Measurements from ENCODE around the gene NAMPT. TPM values are rescaled to one million over a fixed set of nuclear protein-coding genes. Genes with fewer than 3 reads are reported as not detected.

NAMPT gene
- polyA plus RNA-seq, 3 donors, result 71.3 to 358 (median 133) TPM

DNA sequence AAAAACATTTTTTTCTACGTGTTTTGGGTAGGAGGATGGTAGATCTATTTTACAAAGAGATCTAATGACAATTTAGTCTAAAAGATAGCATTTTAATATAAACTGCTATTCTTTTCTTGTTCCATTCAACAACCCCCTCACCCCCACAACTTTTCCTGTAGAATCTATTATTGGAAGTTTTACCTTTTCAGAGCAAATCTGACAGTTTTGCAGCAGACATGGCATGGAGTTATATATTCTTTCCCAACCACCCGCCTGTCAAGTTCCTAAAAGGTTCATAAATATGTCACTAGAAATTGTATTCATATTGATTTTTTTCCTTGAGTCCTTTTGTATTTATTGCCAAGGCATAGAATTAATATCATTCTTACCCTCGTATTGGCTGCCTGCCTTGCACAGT lies 21.5 kb upstream of the NAMPT start:
- H3K36me3 Mint-ChIP-seq, result no peaks in the 10 kb centered on the region
- H3K27me3 Mint-ChIP-seq (ENCODE audit: low read depth in 3 of 3), result peaks cover 1 to 9% (median 3%) of the 10 kb centered on the region in 3 donors
- Histone ChIP-seq H3K4me3 (replicated peaks in 1 of 3; ENCODE audit: low read depth in 2 of 3, low read length in 3 of 3) (no peak overlapping the region), H3K79me2 (ENCODE audit: insufficient read depth, low read length) (no peaks in the 10 kb centered on the region), H3K36me3 (replicated peaks in 1 of 2; ENCODE audit: control insufficient read depth in 1 of 2, insufficient read depth in 2 of 2, low read length in 2 of 2) (no peaks in the 10 kb centered on the region), H4K20me1 (ENCODE audit: insufficient read depth, low read length) (no peaks in the 10 kb centered on the region), H2AFZ (ENCODE audit: insufficient read depth, low read depth, low read length, poor library complexity, severe bottlenecking) (no peak overlapping the region), H3K27me3 (ENCODE audit: control insufficient read depth in 2 of 2, insufficient read depth in 2 of 2, low read length in 2 of 2) (no peaks in the 10 kb centered on the region), H3K9ac (ENCODE audit: insufficient read depth, low read length, poor library complexity, severe bottlenecking) (no peak overlapping the region), H3K4me1 (ENCODE audit: control insufficient read depth in 1 of 2, insufficient read depth in 2 of 2, low read length in 2 of 2) (peaks cover 5% of the 10 kb centered on the region in 2 donors), H3K27ac (ENCODE audit: low read depth in 1 of 2, low read length in 2 of 2) (no peak overlapping the region), H3K9me3 (replicated peaks in 1 of 2; ENCODE audit: control insufficient read depth in 1 of 2, insufficient read depth in 1 of 2, low read length in 2 of 2) (peaks cover 0 to 16% of the 10 kb centered on the region in 2 donors), H3K4me2 (replicated peaks; ENCODE audit: extremely low read depth, low read length, poor library complexity, severe bottlenecking) (no peak overlapping the region)
- no peak overlapping the region for H3K4me3 Mint-ChIP-seq
- intact Hi-C loops (cut with micrococcal nuclease), result loop anchor here in 1 of 2 donors (5.0 kb wide), 1 partner anchor 36 kb away; no protein-coding TSS in a partner anchor
- WGBS (ENCODE audit: insufficient coverage), result no CpG with 5 or more reads among the region's 3 CpGs
- peaks cover 16 to 35% (median 19%) of the 10 kb centered on the region in 7 donors for H3K9me3 Mint-ChIP-seq
- peaks cover 13% of the 10 kb centered on the region for H3K4me1 Mint-ChIP-seq
- TF ChIP-seq, protein P1, sequence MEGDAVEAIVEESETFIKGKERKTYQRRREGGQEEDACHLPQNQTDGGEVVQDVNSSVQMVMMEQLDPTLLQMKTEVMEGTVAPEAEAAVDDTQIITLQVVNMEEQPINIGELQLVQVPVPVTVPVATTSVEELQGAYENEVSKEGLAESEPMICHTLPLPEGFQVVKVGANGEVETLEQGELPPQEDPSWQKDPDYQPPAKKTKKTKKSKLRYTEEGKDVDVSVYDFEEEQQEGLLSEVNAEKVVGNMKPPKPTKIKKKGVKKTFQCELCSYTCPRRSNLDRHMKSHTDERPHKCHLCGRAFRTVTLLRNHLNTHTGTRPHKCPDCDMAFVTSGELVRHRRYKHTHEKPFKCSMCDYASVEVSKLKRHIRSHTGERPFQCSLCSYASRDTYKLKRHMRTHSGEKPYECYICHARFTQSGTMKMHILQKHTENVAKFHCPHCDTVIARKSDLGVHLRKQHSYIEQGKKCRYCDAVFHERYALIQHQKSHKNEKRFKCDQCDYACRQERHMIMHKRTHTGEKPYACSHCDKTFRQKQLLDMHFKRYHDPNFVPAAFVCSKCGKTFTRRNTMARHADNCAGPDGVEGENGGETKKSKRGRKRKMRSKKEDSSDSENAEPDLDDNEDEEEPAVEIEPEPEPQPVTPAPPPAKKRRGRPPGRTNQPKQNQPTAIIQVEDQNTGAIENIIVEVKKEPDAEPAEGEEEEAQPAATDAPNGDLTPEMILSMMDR (IDR thresholded peaks at IDR 0.05), result no peak
- DNase-seq, result no peak
- no peak overlapping the region for H3K27ac Mint-ChIP-seq

GRCh38 chr7:106305732-106306131 lies 20.9 kb upstream of the NAMPT start:
- intact Hi-C loops (cut with micrococcal nuclease), result loop anchor here in 1 of 2 donors (5.0 kb wide), 1 partner anchor 37 kb away; no protein-coding TSS in a partner anchor
- no peak overlapping the region for H3K4me2 ChIP-seq (replicated peaks; ENCODE audit: extremely low read depth, low read length, poor library complexity, severe bottlenecking)
- H3K36me3 ChIP-seq (replicated peaks in 1 of 2; ENCODE audit: control insufficient read depth in 1 of 2, insufficient read depth in 2 of 2, low read length in 2 of 2), result no peaks in the 10 kb centered on the region
- Mint-ChIP-seq H3K36me3 (no peaks in the 10 kb centered on the region), H3K4me1 (peaks cover 13% of the 10 kb centered on the region), H3K9me3 (peaks cover 15 to 34% (median 22%) of the 10 kb centered on the region in 7 donors), H3K27ac (no peak overlapping the region), H3K27me3 (ENCODE audit: low read depth in 3 of 3) (peaks cover 1 to 9% (median 3%) of the 10 kb centered on the region in 3 donors), H3K4me3 (no peak overlapping the region)
- no peak overlapping the region for H2AFZ ChIP-seq (ENCODE audit: insufficient read depth, low read depth, low read length, poor library complexity, severe bottlenecking)
- H3K27me3 ChIP-seq (ENCODE audit: control insufficient read depth in 2 of 2, insufficient read depth in 2 of 2, low read length in 2 of 2), result no peaks in the 10 kb centered on the region
- no peak overlapping the region for H3K9ac ChIP-seq (ENCODE audit: insufficient read depth, low read length, poor library complexity, severe bottlenecking)
- no peak for DNase-seq
- TF ChIP-seq, protein P1 (IDR thresholded peaks at IDR 0.05), result no peak
- H3K4me3 ChIP-seq (replicated peaks in 1 of 3; ENCODE audit: low read depth in 2 of 3, low read length in 3 of 3), result no peak overlapping the region
- peaks cover 5% of the 10 kb centered on the region in 2 donors for H3K4me1 ChIP-seq (ENCODE audit: control insufficient read depth in 1 of 2, insufficient read depth in 2 of 2, low read length in 2 of 2)
- H3K79me2 ChIP-seq (ENCODE audit: insufficient read depth, low read length), result no peaks in the 10 kb centered on the region
- H4K20me1 ChIP-seq (ENCODE audit: insufficient read depth, low read length), result no peaks in the 10 kb centered on the region
- peaks cover 0 to 16% of the 10 kb centered on the region in 2 donors for H3K9me3 ChIP-seq (replicated peaks in 1 of 2; ENCODE audit: control insufficient read depth in 1 of 2, insufficient read depth in 1 of 2, low read length in 2 of 2)
- no peak overlapping the region for H3K27ac ChIP-seq (ENCODE audit: low read depth in 1 of 2, low read length in 2 of 2)
- WGBS (ENCODE audit: insufficient coverage), result 100% methylated on average over 2 of the region's 3 CpGs

Measured in CD14-positive monocyte (primary cell).